ENCODE measurements around the gene TMEM271. TPM values are rescaled to one million over a fixed set of nuclear protein-coding genes. Genes with fewer than 3 reads are reported as not detected.

The TMEM271 gene
- total RNA-seq, 1 donor from 2014 or later = 0.25 TPM

DNA sequence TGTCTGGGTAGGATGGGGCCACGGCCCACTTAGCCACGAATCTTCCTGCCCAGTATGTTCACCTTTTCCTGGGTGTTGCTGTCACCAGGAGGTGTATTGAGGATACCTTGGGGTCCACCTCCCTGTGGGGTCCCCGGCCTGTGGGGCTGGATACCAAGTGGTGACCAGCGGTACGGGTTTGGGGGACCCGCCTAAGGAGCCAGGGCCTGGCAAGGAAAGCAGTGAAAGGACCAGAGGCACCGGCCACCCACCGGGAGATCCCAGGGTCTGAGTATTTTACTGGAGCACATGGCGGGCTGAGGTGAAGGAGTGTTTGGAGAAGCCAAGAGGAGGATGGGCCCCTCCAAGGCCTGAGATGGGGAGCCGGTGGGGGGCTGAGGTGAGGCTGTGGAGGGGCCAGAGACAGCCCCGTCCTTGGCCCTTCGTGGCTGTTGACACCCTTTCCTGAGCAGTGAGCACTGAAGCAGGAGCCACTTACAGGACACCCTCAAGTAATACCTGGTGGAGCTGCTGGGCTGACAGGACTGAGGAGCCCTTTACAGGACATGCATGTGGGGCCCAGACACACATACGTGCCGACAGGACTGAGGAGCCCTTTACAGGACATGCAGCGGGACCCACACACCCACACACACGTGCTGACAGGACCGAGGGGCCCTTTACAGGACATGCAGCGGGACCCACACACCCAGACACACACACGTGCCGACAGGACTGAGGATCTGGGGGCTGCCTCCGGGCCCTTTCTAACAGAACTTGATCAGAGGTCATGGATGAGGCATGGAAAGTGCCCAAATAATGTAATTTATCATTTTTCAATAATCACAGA lies 38.4 kb downstream of the TMEM271 start:
- peak; percentile 84 to 94 for DNase-seq (ENCODE audit: extremely low spot score in 2 of 2)
- TF ChIP-seq POLR2A (IDR thresholded peaks at IDR 0.05) (no peak), POLR2AphosphoS5 (IDR thresholded peaks at IDR 0.05; ENCODE audit: insufficient read depth in 1 of 2, low read depth in 1 of 2) (no peak)
- TF ChIP-seq, protein P1, sequence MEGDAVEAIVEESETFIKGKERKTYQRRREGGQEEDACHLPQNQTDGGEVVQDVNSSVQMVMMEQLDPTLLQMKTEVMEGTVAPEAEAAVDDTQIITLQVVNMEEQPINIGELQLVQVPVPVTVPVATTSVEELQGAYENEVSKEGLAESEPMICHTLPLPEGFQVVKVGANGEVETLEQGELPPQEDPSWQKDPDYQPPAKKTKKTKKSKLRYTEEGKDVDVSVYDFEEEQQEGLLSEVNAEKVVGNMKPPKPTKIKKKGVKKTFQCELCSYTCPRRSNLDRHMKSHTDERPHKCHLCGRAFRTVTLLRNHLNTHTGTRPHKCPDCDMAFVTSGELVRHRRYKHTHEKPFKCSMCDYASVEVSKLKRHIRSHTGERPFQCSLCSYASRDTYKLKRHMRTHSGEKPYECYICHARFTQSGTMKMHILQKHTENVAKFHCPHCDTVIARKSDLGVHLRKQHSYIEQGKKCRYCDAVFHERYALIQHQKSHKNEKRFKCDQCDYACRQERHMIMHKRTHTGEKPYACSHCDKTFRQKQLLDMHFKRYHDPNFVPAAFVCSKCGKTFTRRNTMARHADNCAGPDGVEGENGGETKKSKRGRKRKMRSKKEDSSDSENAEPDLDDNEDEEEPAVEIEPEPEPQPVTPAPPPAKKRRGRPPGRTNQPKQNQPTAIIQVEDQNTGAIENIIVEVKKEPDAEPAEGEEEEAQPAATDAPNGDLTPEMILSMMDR (IDR thresholded peaks at IDR 0.05) = no peak
- Histone ChIP-seq H3K27me3 (no peaks in the 10 kb centered on the region), H3K4me3 (no peak overlapping the region), H3K9me3 (no peaks in the 10 kb centered on the region), H3K36me3 (peaks cover 0 to 45% of the 10 kb centered on the region in 2 donors), H3K27ac (no peak overlapping the region), H3K4me1 (no peaks in the 10 kb centered on the region)
- intact Hi-C loops (cut with DNase I) = no loop called here

DNA sequence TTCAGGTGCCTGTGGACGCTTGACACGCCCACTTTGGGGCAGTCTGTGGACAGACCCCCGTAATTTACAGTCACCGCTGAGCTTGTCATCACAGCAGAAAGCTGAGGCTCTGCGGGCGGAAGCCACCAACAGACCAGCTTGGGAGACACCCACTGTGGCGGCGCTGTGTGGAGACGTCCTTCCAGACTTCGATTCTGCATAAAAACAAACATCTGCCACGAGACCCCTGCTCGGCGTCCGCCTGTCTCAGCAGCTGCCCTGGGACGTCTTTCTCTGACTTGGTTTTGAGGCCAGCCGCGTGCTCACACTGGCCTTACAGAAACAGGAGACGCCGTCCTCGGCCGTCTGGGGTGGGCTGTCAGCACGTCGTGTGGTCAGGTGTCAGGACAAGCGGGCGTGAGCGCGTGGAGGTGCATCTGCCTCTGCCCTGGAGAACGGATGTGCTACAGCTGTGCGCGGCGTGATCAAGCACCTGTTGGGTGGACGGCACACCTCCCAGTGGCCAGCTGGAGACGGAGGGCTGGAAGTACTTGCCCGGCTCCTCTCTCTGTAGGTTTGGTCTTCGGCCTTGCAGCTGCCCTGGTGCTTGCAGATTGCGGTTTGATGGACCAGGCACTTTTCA lies 39.6 kb downstream of the TMEM271 start:
- peaks cover 0 to 57% of the 10 kb centered on the region in 2 donors for H3K36me3 ChIP-seq
- DNase-seq (ENCODE audit: extremely low spot score in 2 of 2) = peak; percentile 43 to 60
- no peak overlapping the region for H3K4me3 ChIP-seq
- H3K9me3 ChIP-seq = no peaks in the 10 kb centered on the region
- no peaks in the 10 kb centered on the region for H3K27me3 ChIP-seq
- no peak overlapping the region for H3K27ac ChIP-seq
- no peak for TF ChIP-seq POLR2A (IDR thresholded peaks at IDR 0.05)
- TF ChIP-seq POLR2AphosphoS5 (IDR thresholded peaks at IDR 0.05; ENCODE audit: insufficient read depth in 1 of 2, low read depth in 1 of 2) = no peak
- TF ChIP-seq, protein P1 (IDR thresholded peaks at IDR 0.05) = no peak
- H3K4me1 ChIP-seq = no peaks in the 10 kb centered on the region
- intact Hi-C loops (cut with DNase I) = no loop called here

DNA sequence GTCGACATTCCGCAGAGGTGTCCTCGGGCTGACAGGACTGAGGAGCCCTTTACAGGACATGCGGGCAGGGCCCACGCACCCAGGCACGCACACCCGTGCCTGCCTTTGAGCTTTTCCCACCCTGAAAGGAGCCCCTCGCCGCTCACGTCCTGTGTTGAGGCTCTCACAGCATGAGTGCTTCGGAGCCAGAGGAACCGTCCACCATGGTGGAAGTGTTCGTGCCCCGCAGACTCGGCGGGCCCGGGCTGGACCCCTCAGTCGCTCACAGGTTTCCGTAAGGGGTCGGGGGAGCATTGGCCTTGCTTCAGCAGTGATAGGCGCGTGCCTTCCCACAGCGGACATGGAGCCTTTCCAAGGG lies 40.2 kb downstream of the TMEM271 start:
- peak; percentile 65 to 81 for DNase-seq (ENCODE audit: extremely low spot score in 2 of 2)
- Histone ChIP-seq H3K9me3 (no peaks in the 10 kb centered on the region), H3K4me1 (no peaks in the 10 kb centered on the region), H3K27ac (no peak overlapping the region), H3K27me3 (no peaks in the 10 kb centered on the region), H3K4me3 (no peak overlapping the region), H3K36me3 (peaks cover 0 to 63% of the 10 kb centered on the region in 2 donors)
- TF ChIP-seq, protein P1 (IDR thresholded peaks at IDR 0.05) = no peak
- TF ChIP-seq POLR2AphosphoS5 (IDR thresholded peaks at IDR 0.05; ENCODE audit: insufficient read depth in 1 of 2, low read depth in 1 of 2) (no peak), POLR2A (IDR thresholded peaks at IDR 0.05) (no peak)
- intact Hi-C loops (cut with DNase I) = no loop called here

DNA sequence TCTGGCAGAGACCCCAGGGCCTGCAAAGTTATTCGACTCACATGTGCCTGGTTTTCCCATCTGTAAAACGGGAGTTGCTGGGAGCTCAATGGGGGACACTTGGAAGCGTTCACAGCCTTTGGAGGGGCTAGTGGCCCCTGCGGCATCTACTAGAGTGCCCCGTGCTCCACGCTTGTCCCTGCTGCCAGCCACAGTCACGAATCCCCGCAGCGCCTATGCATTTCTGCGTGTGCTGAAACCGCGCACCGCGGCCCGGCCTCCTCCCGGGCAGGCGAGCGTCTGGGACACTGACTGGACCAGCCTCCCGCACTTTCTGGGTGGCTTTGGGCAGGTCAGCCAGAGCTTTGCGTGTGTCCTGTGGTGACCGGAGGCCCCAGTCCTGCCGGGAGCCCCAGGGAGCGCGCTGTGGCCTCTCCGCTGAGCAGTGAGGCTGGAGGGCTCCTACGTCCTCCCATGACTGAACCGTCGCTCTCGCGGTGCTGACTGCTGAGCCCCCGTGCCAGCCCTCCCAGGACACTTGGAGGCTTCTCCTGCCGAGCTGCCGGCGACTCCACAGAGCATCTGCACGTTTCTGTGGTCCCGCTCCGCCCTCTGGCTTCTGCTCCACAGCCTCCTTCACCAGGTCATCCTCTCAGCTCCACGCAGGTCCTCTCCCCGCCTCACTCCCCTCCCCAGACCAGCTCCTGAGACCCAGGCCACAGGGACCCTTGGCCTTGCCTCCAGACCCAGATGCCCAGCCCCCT lies 40.7 kb downstream of the TMEM271 start:
- Histone ChIP-seq H3K27me3 (no peaks in the 10 kb centered on the region), H3K9me3 (no peaks in the 10 kb centered on the region), H3K36me3 (peaks cover 0 to 68% of the 10 kb centered on the region in 2 donors), H3K4me1 (no peaks in the 10 kb centered on the region), H3K4me3 (no peak overlapping the region), H3K27ac (no peak overlapping the region)
- TF ChIP-seq, protein P1 (IDR thresholded peaks at IDR 0.05) = no peak
- TF ChIP-seq POLR2AphosphoS5 (IDR thresholded peaks at IDR 0.05; ENCODE audit: insufficient read depth in 1 of 2, low read depth in 1 of 2) = no peak
- TF ChIP-seq POLR2A (IDR thresholded peaks at IDR 0.05) = no peak
- peak in 1 of 2 donors; percentile 40 for DNase-seq (ENCODE audit: extremely low spot score in 2 of 2)
- intact Hi-C loops (cut with DNase I) = no loop called here
